ENCODE data around the gene ABCC4.

ABCC4 gene

GRCh38 chr13:95056266-95056665 is 245.0 kb downstream of the ABCC4 start:
- Histone ChIP-seq H3K9me3 (replicated peaks; ENCODE audit: low read length) (no peaks in the 10 kb centered on the region), H3K36me3 (ENCODE audit: insufficient read depth, low read length) (peaks cover 12% of the 10 kb centered on the region), H3K9ac (ENCODE audit: low read depth, low read length) (no peak overlapping the region), H3K4me2 (ENCODE audit: low read length) (no peak overlapping the region), H3K4me1 (ENCODE audit: control insufficient read depth, insufficient read depth, low read length) (no peaks in the 10 kb centered on the region), H3K4me3 (ENCODE audit: low read length) (no peak overlapping the region), H3K27me3 (ENCODE audit: control insufficient read depth, insufficient read depth, low read length) (no peaks in the 10 kb centered on the region)

DNA sequence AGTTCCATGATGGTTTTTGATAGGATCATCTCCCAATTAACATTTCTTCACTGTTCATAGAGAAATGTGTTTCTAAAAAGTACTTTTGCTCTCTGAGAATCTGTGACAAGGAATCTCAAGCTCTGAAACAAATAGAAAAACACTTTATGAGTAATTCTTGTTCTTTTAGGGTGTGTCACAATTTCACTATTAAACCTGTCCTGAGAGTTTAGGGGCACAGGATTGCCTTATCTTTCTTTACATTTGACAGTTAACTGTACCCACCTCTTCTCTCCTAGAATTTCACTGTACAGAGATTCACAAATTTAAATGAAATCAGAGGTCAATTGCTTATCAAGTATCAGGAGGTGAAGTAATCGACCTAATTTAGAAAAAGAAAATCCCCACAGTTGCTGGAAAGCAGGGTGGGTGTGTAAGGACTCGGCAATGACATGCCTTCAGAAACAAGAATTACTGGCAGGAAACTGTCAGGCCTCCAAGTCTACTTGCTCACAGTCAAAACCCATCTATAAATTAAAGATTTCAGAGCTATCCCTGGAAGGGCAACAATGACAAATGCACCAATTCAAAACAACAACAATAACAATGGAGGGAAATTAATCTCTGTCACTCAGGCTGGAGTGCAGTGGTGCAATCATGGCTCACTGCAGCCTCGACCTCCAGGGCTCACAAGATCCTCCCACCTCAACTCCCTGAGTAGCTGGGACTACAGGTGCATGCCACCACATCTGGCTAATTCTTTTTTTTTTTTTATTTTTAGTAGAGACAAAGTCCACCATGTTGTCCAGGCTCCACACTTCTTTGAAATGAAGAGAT is 250.2 kb downstream of the ABCC4 start:
- Histone ChIP-seq H3K27me3 (ENCODE audit: control insufficient read depth, insufficient read depth, low read length) (no peaks in the 10 kb centered on the region), H3K4me1 (ENCODE audit: control insufficient read depth, insufficient read depth, low read length) (no peaks in the 10 kb centered on the region), H3K9me3 (replicated peaks; ENCODE audit: low read length) (no peaks in the 10 kb centered on the region), H3K4me3 (ENCODE audit: low read length) (no peak overlapping the region), H3K4me2 (ENCODE audit: low read length) (no peak overlapping the region), H3K9ac (ENCODE audit: low read depth, low read length) (no peak overlapping the region), H3K36me3 (ENCODE audit: insufficient read depth, low read length) (no peaks in the 10 kb centered on the region)

DNA sequence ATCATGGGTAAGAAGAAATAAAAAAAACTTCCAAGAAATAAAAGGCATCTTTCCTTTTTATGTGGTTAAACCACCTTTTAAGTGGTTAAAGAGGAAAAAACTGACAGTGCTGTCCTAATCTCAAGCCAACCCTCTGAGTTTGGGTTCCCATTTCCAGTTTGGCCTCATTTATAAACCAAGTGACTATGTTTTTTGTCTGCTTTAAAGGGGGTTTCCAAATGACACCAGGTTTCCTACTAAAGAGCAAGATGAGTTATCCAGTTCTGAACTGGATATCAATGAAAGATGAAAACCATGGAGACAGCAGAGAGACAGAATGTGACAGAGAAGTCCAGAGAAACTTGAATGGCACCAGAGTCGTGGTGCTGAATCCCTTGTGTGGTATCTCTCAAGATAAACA is 251.5 kb downstream of the ABCC4 start:
- H3K36me3 ChIP-seq (ENCODE audit: insufficient read depth, low read length) = no peaks in the 10 kb centered on the region
- no peak overlapping the region for H3K4me2 ChIP-seq (ENCODE audit: low read length)
- no peak overlapping the region for H3K9ac ChIP-seq (ENCODE audit: low read depth, low read length)
- H3K4me1 ChIP-seq (ENCODE audit: control insufficient read depth, insufficient read depth, low read length) = no peaks in the 10 kb centered on the region
- no peaks in the 10 kb centered on the region for H3K27me3 ChIP-seq (ENCODE audit: control insufficient read depth, insufficient read depth, low read length)
- H3K9me3 ChIP-seq (replicated peaks; ENCODE audit: low read length) = no peaks in the 10 kb centered on the region
- H3K4me3 ChIP-seq (ENCODE audit: low read length) = no peak overlapping the region

- H3K9ac ChIP-seq (ENCODE audit: low read depth, low read length) = no peak overlapping the region
- H3K4me2 ChIP-seq (ENCODE audit: low read length) = no peak overlapping the region
- H3K36me3 ChIP-seq (ENCODE audit: insufficient read depth, low read length) = no peaks in the 10 kb centered on the region
- H3K4me1 ChIP-seq (ENCODE audit: control insufficient read depth, insufficient read depth, low read length) = no peaks in the 10 kb centered on the region
- no peak overlapping the region for H3K4me3 ChIP-seq (ENCODE audit: low read length)
- no peaks in the 10 kb centered on the region for H3K27me3 ChIP-seq (ENCODE audit: control insufficient read depth, insufficient read depth, low read length)
- no peaks in the 10 kb centered on the region for H3K9me3 ChIP-seq (replicated peaks; ENCODE audit: low read length)
These were observed 256.6 kb downstream of the ABCC4 start for GRCh38 chr13:95044452-95045205.

DNA sequence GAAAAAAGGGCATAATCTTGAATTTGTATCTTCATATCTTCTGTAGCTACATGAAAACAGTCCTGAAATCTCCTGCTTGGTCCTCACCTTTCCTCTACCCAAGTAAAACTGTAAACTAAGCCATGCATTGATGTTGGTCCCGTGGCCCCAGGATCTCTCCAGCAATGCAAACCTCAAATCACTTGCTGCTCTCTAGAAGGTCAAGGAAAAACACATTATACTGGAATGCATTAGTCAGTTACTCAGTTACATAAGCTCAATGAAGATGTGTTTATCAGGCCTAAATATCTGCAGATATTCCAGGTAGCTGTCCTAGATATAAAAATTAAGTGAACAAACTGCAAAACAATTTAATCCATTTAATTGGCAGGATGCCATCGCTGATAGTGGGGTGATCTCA is 261.8 kb downstream of the ABCC4 start:
- Histone ChIP-seq H3K4me2 (ENCODE audit: low read length) (no peak overlapping the region), H3K27me3 (ENCODE audit: control insufficient read depth, insufficient read depth, low read length) (no peaks in the 10 kb centered on the region), H3K36me3 (ENCODE audit: insufficient read depth, low read length) (peaks cover 9% of the 10 kb centered on the region), H3K4me1 (ENCODE audit: control insufficient read depth, insufficient read depth, low read length) (peaks cover 3% of the 10 kb centered on the region), H3K4me3 (ENCODE audit: low read length) (no peak overlapping the region), H3K9ac (ENCODE audit: low read depth, low read length) (no peak overlapping the region), H3K9me3 (replicated peaks; ENCODE audit: low read length) (no peaks in the 10 kb centered on the region)

DNA sequence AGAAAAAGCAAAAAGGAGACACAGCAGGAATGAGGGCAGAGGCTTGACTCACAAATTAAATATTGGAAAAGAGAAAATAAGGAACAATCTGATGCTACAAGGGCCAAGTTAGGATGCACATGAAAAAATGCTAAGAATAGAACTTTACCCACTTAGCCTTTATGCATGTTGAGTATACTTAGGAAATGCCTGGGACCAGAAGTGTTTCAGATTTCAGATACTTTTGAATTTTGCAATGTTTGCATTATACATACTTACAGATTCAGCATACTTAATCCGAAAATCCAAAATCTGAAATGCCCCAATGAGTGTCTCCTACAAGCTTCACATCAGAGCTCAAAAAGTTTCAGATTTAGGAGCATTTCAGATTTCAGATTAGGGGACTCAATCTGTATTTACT is 262.3 kb downstream of the ABCC4 start:
- H3K4me2 ChIP-seq (ENCODE audit: low read length) = no peak overlapping the region
- no peak overlapping the region for H3K4me3 ChIP-seq (ENCODE audit: low read length)
- no peaks in the 10 kb centered on the region for H3K9me3 ChIP-seq (replicated peaks; ENCODE audit: low read length)
- H3K27me3 ChIP-seq (ENCODE audit: control insufficient read depth, insufficient read depth, low read length) = no peaks in the 10 kb centered on the region
- H3K36me3 ChIP-seq (ENCODE audit: insufficient read depth, low read length) = peaks cover 14% of the 10 kb centered on the region
- H3K9ac ChIP-seq (ENCODE audit: low read depth, low read length) = no peak overlapping the region
- H3K4me1 ChIP-seq (ENCODE audit: control insufficient read depth, insufficient read depth, low read length) = peaks cover 3% of the 10 kb centered on the region

GRCh38 chr13:95035311-95036109 is 265.7 kb downstream of the ABCC4 start:
- Histone ChIP-seq H3K4me1 (ENCODE audit: control insufficient read depth, insufficient read depth, low read length) (peaks cover 3% of the 10 kb centered on the region), H3K27me3 (ENCODE audit: control insufficient read depth, insufficient read depth, low read length) (no peaks in the 10 kb centered on the region), H3K4me2 (ENCODE audit: low read length) (no peak overlapping the region), H3K4me3 (ENCODE audit: low read length) (no peak overlapping the region), H3K9ac (ENCODE audit: low read depth, low read length) (no peak overlapping the region), H3K36me3 (ENCODE audit: insufficient read depth, low read length) (peaks cover 16% of the 10 kb centered on the region), H3K9me3 (replicated peaks; ENCODE audit: low read length) (no peaks in the 10 kb centered on the region)

DNA sequence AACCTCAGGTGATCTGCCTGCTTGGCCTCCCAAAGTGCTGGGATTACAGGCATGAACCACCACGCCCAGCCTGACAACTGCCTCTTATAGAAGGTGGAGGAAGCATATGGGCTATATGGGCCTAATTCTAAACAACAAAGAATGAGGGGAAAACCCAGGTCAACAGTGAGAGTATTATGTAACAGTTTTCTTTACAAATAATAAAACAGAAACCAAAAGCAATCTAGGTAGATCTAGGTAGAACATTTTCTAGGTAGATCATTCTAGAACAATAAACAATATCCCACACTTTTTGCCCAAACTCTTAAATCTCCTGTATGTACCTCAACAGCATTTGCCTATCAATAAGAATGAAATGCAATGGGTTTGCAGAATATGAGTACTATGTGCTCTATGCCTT is 267.4 kb downstream of the ABCC4 start:
- H3K4me1 ChIP-seq (ENCODE audit: control insufficient read depth, insufficient read depth, low read length) = no peaks in the 10 kb centered on the region
- no peak overlapping the region for H3K9ac ChIP-seq (ENCODE audit: low read depth, low read length)
- no peaks in the 10 kb centered on the region for H3K27me3 ChIP-seq (ENCODE audit: control insufficient read depth, insufficient read depth, low read length)
- H3K4me2 ChIP-seq (ENCODE audit: low read length) = no peak overlapping the region
- no peaks in the 10 kb centered on the region for H3K9me3 ChIP-seq (replicated peaks; ENCODE audit: low read length)
- no peak overlapping the region for H3K4me3 ChIP-seq (ENCODE audit: low read length)
- H3K36me3 ChIP-seq (ENCODE audit: insufficient read depth, low read length) = peaks cover 16% of the 10 kb centered on the region

GRCh38 chr13:95032121-95032520 is 269.1 kb downstream of the ABCC4 start:
- no peak overlapping the region for H3K4me2 ChIP-seq (ENCODE audit: low read length)
- no peak overlapping the region for H3K4me3 ChIP-seq (ENCODE audit: low read length)
- no peaks in the 10 kb centered on the region for H3K4me1 ChIP-seq (ENCODE audit: control insufficient read depth, insufficient read depth, low read length)
- H3K9ac ChIP-seq (ENCODE audit: low read depth, low read length) = no peak overlapping the region
- H3K36me3 ChIP-seq (ENCODE audit: insufficient read depth, low read length) = peaks cover 6% of the 10 kb centered on the region
- no peaks in the 10 kb centered on the region for H3K27me3 ChIP-seq (ENCODE audit: control insufficient read depth, insufficient read depth, low read length)
- no peaks in the 10 kb centered on the region for H3K9me3 ChIP-seq (replicated peaks; ENCODE audit: low read length)

DNA sequence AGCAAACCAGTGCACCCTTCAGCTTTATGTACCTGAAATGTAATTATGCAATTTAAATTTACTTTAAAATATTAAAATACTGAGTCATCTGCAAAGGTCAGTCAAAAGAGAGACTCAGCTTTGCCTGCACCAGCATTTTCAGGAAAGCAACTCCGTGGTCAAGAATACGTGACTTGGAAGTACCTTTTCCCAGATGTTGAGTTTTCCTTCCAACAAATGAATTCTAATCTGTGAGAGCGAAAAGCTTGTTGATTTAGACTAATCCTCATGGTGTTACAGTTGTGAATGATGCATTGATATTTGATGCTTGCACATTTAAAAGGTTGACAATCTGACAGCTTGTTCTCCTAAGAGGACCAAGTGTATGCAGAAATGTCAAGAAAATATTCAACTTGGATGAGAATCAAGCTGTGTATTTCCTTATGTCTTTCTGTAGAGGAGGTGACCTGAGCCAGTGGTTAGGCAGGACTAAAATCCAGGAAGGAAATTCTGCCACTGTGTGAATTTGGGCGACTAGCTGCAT is 270.4 kb downstream of the ABCC4 start:
- peaks cover 6% of the 10 kb centered on the region for H3K36me3 ChIP-seq (ENCODE audit: insufficient read depth, low read length)
- no peaks in the 10 kb centered on the region for H3K9me3 ChIP-seq (replicated peaks; ENCODE audit: low read length)
- no peak overlapping the region for H3K9ac ChIP-seq (ENCODE audit: low read depth, low read length)
- H3K4me2 ChIP-seq (ENCODE audit: low read length) = no peak overlapping the region
- no peak overlapping the region for H3K4me3 ChIP-seq (ENCODE audit: low read length)
- H3K4me1 ChIP-seq (ENCODE audit: control insufficient read depth, insufficient read depth, low read length) = peaks cover 3% of the 10 kb centered on the region
- H3K27me3 ChIP-seq (ENCODE audit: control insufficient read depth, insufficient read depth, low read length) = no peaks in the 10 kb centered on the region

DNA sequence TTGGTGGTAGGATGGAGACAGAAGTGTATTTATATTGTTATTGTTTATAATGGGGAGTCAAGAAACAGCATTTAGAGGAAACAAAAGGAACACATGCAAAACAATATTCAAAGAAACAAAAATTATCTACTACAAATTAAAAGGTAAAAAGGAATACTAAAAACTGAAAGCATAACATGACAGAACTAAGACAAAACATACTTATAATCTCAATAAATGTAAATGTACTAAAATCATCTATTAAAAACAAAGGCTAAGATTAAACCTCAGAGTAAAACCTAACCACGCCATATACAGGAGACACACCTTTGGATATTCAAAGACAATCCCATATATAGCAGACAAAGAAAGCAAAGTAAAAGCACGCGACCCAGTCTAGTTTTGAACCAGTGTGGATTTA is 273.6 kb downstream of the ABCC4 start:
- no peaks in the 10 kb centered on the region for H3K9me3 ChIP-seq (replicated peaks; ENCODE audit: low read length)
- H3K27me3 ChIP-seq (ENCODE audit: control insufficient read depth, insufficient read depth, low read length) = no peaks in the 10 kb centered on the region
- H3K4me2 ChIP-seq (ENCODE audit: low read length) = no peak overlapping the region
- no peak overlapping the region for H3K4me3 ChIP-seq (ENCODE audit: low read length)
- no peak overlapping the region for H3K9ac ChIP-seq (ENCODE audit: low read depth, low read length)
- peaks cover 7% of the 10 kb centered on the region for H3K4me1 ChIP-seq (ENCODE audit: control insufficient read depth, insufficient read depth, low read length)
- H3K36me3 ChIP-seq (ENCODE audit: insufficient read depth, low read length) = no peaks in the 10 kb centered on the region

Measured in skeletal muscle satellite cell (primary cell).